ENCODE results near the gene GPSM3.

GRCh38 chr6:32148289-32149091, 44.0 kb downstream of the GPSM3 start:
- TF ChIP-seq CTCF (tag by site-specific recombination; IDR thresholded peaks at IDR 0.05), result no peak
- TF ChIP-seq ZNF433 (tag by site-specific recombination; IDR thresholded peaks at IDR 0.05; ENCODE audit: low read depth), result no peak
- TF ChIP-seq ZNF248 (tag by site-specific recombination; IDR thresholded peaks at IDR 0.05), result no peak
- no peak for TF ChIP-seq PATZ1 (tag by site-specific recombination; IDR thresholded peaks at IDR 0.05)
